HG03571 (cell line): ENCODE measurements around the gene C6orf163.

ENCODE experiments used
- ATAC-seq: cut with Tn5 transposase; IDR thresholded peaks from one replicate; pipeline ENCODE4 v1.9.1; 2021; ENCODE audit not compliant: unreplicated experiment

The C6orf163 gene

DNA sequence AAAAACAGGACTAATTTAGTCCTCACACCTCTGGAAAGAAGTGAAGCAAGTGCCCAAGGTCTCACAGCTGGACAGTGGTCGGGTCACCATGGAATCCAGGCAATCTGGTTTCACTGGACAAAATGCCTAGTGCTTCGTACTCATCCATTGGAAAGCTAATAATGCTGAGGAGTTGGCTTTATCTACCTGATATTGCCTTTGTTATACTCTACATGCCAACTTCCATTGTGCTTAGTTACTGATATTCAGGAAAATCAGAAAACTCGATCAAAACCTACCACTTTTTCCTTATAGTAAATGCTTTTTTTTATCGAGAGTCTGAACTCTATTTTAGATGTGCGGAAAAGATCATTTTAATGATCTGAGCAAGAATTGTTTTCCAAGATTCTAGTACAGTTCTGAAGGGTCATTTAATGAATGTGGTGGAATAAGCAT, 64.1 kb downstream of the C6orf163 start:
- no peak for ATAC-seq
